Body of pancreas (tissue), 4 donors: ENCODE measurements around the gene DNAH8.

Source experiments
- CTCF ChIP-seq, 7 experiments: fragments of 450-650 bp in 4 of 7; fragments of 200-600 bp in 3 of 7; sonication (generic) in 3 of 7; IDR thresholded peaks; one replicate each; pipeline ENCODE4 v1.5.1; 2016 to 2019; ENCODE audit warnings: antibody characterized with exemption in 7 of 7
- POLR2A ChIP-seq, 3 donors: fragments of 450-650 bp; IDR thresholded peaks; one replicate each; pipeline ENCODE4 v1.6.1; 2016; ENCODE audit warnings: antibody characterized with exemption in 3 of 3, mild to moderate bottlenecking in 2 of 3

- no peak for TF ChIP-seq CTCF (IDR thresholded peaks at IDR 0.05)
- TF ChIP-seq POLR2A (IDR thresholded peaks at IDR 0.05), result no peak
Observed at GRCh38 chr6:38959138-38959537, 244.0 kb downstream of the DNAH8 start.
